ENCODE data around the gene CTRB1. TPM values are rescaled to one million over a fixed set of nuclear protein-coding genes. Genes with fewer than 3 reads are reported as not detected.

The CTRB1 gene
- total RNA-seq, 1 experiment from 2014 or later, result 5.6 TPM

DNA sequence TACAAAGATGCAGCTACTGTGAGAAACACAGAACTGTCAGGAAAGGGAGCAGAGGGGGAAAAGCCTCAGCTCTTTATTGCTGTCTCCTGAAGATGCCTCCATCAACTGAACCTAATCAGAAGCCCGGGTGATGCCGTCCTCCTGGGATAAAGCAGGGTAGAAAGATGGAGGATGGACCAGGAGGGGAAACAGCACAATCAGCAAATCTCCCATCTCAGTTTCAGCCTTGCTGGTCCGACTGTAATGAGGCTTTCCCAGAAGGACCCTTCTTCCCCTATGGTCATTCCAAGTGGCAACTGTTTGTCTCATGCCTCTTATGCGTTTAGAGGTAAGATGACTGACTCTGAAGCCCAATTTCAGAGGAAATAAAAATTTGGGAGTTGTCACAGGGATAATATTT lies 46.2 kb upstream of the CTRB1 start:
- Histone ChIP-seq H3K79me2 (ENCODE audit: insufficient read depth, low read length) (no peaks in the 10 kb centered on the region), H3K27me3 (ENCODE audit: insufficient read depth, low read length) (no peaks in the 10 kb centered on the region), H3K36me3 (ENCODE audit: control insufficient read depth in 1 of 2, insufficient read depth in 2 of 2, low read length in 2 of 2) (peaks cover 6 to 30% of the 10 kb centered on the region in 2 experiments; a peak in 3 of 4 replicates), H3K4me3 (replicated peaks in 1 of 2; ENCODE audit: low read depth in 1 of 2, low read length in 2 of 2) (no peak overlapping the region), H3K27ac (ENCODE audit: low read depth, low read length) (no peak overlapping the region), H4K20me1 (ENCODE audit: insufficient read depth) (no peaks in the 10 kb centered on the region), H3K9ac (ENCODE audit: low read length) (no peak overlapping the region), H2AFZ (ENCODE audit: low read depth, low read length, poor library complexity, severe bottlenecking) (no peak overlapping the region), H3K9me3 (ENCODE audit: control insufficient read depth in 1 of 2, insufficient read depth in 1 of 2, low read depth in 1 of 2, low read length in 2 of 2) (peaks cover 44 to 56% of the 10 kb centered on the region in 2 experiments; a peak in 3 of 4 replicates), H3K4me1 (ENCODE audit: control insufficient read depth in 1 of 2, insufficient read depth in 2 of 2, low read length in 2 of 2) (no peaks in the 10 kb centered on the region), H3K9me2 (ENCODE audit: insufficient read depth) (no peaks in the 10 kb centered on the region), H3K4me2 (ENCODE audit: low read length) (no peak overlapping the region)
- ChIA-PET CTCF (no interaction called here), RAD21 (ENCODE audit: low non-redundant PET in 1 of 2, low total read pairs in 2 of 2, uncharacterized antibody in 2 of 2, unreplicated experiment in 2 of 2) (no interaction called here), POLR2A (no interaction called here)
- no TSS peak for BruUV-seq (replicated peaks)
- DNase-seq (ENCODE audit: low read depth, low spot score) (no peak), ATAC-seq (no peak)
- intact Hi-C loops (cut with micrococcal nuclease), result no loop called here
- TF ChIP-seq EZH2 (IDR thresholded peaks at IDR 0.05) (no peak), POLR2A (IDR thresholded peaks at IDR 0.05; ENCODE audit: borderline replicate concordance, extremely low read depth, insufficient read depth, insufficient read length) (no peak), CEBPB (IDR thresholded peaks at IDR 0.05; ENCODE audit: low read depth) (no peak), TCF7L2 (IDR thresholded peaks at IDR 0.05; ENCODE audit: borderline replicate concordance, extremely low read depth, insufficient read depth, insufficient read length) (no peak), JUND (IDR thresholded peaks at IDR 0.05) (no peak), POLR2AphosphoS5 (IDR thresholded peaks at IDR 0.05; ENCODE audit: low read depth, low read length) (no peak), ZNF274 (IDR thresholded peaks at IDR 0.05; ENCODE audit: low read depth, low read length) (no peak), EZH2phosphoT487 (IDR thresholded peaks at IDR 0.05; ENCODE audit: borderline replicate concordance) (no peak), SP1 (IDR thresholded peaks at IDR 0.05; ENCODE audit: low read depth) (no peak)
- TF ChIP-seq, protein P1, sequence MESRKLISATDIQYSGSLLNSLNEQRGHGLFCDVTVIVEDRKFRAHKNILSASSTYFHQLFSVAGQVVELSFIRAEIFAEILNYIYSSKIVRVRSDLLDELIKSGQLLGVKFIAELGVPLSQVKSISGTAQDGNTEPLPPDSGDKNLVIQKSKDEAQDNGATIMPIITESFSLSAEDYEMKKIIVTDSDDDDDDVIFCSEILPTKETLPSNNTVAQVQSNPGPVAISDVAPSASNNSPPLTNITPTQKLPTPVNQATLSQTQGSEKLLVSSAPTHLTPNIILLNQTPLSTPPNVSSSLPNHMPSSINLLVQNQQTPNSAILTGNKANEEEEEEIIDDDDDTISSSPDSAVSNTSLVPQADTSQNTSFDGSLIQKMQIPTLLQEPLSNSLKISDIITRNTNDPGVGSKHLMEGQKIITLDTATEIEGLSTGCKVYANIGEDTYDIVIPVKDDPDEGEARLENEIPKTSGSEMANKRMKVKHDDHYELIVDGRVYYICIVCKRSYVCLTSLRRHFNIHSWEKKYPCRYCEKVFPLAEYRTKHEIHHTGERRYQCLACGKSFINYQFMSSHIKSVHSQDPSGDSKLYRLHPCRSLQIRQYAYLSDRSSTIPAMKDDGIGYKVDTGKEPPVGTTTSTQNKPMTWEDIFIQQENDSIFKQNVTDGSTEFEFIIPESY (IDR thresholded peaks at IDR 0.05; ENCODE audit: extremely low read depth, insufficient replicate concordance, low read length), result no peak
- TF ChIP-seq, protein P2, sequence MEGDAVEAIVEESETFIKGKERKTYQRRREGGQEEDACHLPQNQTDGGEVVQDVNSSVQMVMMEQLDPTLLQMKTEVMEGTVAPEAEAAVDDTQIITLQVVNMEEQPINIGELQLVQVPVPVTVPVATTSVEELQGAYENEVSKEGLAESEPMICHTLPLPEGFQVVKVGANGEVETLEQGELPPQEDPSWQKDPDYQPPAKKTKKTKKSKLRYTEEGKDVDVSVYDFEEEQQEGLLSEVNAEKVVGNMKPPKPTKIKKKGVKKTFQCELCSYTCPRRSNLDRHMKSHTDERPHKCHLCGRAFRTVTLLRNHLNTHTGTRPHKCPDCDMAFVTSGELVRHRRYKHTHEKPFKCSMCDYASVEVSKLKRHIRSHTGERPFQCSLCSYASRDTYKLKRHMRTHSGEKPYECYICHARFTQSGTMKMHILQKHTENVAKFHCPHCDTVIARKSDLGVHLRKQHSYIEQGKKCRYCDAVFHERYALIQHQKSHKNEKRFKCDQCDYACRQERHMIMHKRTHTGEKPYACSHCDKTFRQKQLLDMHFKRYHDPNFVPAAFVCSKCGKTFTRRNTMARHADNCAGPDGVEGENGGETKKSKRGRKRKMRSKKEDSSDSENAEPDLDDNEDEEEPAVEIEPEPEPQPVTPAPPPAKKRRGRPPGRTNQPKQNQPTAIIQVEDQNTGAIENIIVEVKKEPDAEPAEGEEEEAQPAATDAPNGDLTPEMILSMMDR (IDR thresholded peaks at IDR 0.05 in 2 of 3, conservative IDR thresholded peaks at IDR 0.05 in 1 of 3; ENCODE audit: borderline replicate concordance in 1 of 3, insufficient read depth in 1 of 3, low read depth in 2 of 3, low read length in 2 of 3), result no peak
